Thyroid gland (tissue), 4 donors: ENCODE data around the gene PPM1H. TPM values are rescaled to one million over a fixed set of nuclear protein-coding genes. Genes with fewer than 3 reads are reported as not detected.
"Not testable (repeated sequence)": the region's sequence is repeated elsewhere in the genome, so short reads cannot be mapped to it uniquely, and the experiment has no call there.

ENCODE experiments used
- DNase-seq, 2 donors: peaks; one replicate each; pipeline ENCODE4 v3.0.0-alpha.2; 2019
- H3K27ac ChIP-seq, 3 donors: fragments of 200-600 bp; sonication (generic); 1 replicate in 2 of 3; 2 replicates in 1 of 3; pipeline ENCODE4 v1.5.1; 2016 to 2019; ENCODE audit warnings: mild to moderate bottlenecking in 1 of 3, moderate library complexity in 1 of 3
- H3K27me3 ChIP-seq: fragments of 200-600 bp; sonication (generic); one replicate; pipeline ENCODE4 v1.5.1; 2019
- H3K36me3 ChIP-seq, 2 donors: fragments of 200-600 bp; sonication (generic); one replicate each; pipeline ENCODE4 v1.5.1; 2016 to 2019
- H3K4me1 ChIP-seq, 2 donors: fragments of 200-600 bp; sonication (generic); one replicate each; pipeline ENCODE4 v1.5.1; 2017 to 2019
- H3K4me3 ChIP-seq, 3 donors: fragments of 200-600 bp; sonication (generic); replicated peaks in 1 of 3; 1 replicate in 2 of 3; 2 replicates in 1 of 3; pipeline ENCODE4 v1.5.1; 2016; ENCODE audit warnings: mild to moderate bottlenecking in 1 of 3
- H3K9me3 ChIP-seq: fragments of 200-600 bp; sonication (generic); one replicate; pipeline ENCODE4 v1.5.1; 2017
- POLR2A ChIP-seq, 2 donors: fragments of 450-650 bp; IDR thresholded peaks; one replicate each; pipeline ENCODE4 v1.6.1; 2017; ENCODE audit warnings: antibody characterized with exemption in 2 of 2, mild to moderate bottlenecking in 2 of 2, moderate library complexity in 1 of 2
- WGBS, 2 donors: methylation state at CpG; one replicate each; pipeline ENCODE4 v1.1.5; 2017; 5-methylcytosine and 5-hydroxymethylcytosine counted together
- intact Hi-C: fragments of 100-400 bp; cut with DNase I; formaldehyde crosslinking; loops from one replicate; pipeline ENCODE4 v1.15.1; 2023
- total RNA-seq, 4 donors: library from RNA; depleted of rRNA; stranded (reverse); fragments of >200 nt; gene quantifications; one replicate each; pipeline ENCODE4 v1.2.3, GENCODE V29; 2016
- TF ChIP-seq, protein P1 (sequence below), 6 experiments: fragments of 200-600 bp in 3 of 6; fragments of 450-650 bp in 3 of 6; sonication (generic) in 3 of 6; IDR thresholded peaks; one replicate each; pipeline ENCODE4 v1.5.1; 2016 to 2019; ENCODE audit warnings: antibody characterized with exemption in 6 of 6, mild to moderate bottlenecking in 2 of 6, inconsistent platforms in 1 of 6, moderate library complexity in 1 of 6

Gene PPM1H
- total RNA-seq, 4 donors from 2014 or later, result 3.9 to 12.7 (median 9.0) TPM

DNA sequence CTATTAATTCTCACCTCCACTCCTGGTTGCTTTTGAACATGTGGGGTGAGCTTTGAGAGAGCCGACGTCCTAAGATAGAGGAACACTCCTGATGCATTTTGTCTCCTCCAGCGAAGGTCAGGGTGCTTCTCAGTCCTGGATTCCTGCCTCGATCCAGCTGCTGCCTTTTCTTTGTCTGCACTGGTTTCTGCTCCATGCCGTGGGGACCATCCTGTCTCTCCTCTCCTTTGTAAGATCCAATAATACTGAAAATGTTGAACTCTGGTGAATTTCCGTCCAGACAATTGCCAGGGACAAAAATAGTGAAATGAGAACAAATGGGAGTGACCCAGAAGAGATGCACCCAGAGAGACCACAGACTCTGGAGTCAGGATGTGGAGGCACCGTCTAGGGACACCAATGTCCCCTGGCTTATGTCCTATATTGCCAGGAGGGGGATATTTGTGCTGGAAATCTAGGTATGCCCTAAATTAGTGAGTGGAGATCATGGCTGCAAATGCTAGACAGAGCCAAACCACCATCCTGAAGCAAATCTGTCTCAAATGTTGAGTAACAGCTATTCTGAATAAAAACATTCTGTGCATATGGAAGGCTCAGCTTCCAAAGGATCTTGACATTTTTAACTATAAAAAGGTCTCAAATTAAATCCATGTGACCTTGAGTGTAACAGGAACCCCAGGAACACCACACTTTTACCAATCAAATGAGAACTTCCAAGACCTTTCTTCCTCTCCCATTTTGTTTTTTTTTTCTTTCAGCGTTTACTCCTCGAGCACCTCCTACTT lies 170.9 kb downstream of the PPM1H start:
- H3K27ac ChIP-seq, result no peak overlapping the region
- no peaks in the 10 kb centered on the region for H3K9me3 ChIP-seq

DNA sequence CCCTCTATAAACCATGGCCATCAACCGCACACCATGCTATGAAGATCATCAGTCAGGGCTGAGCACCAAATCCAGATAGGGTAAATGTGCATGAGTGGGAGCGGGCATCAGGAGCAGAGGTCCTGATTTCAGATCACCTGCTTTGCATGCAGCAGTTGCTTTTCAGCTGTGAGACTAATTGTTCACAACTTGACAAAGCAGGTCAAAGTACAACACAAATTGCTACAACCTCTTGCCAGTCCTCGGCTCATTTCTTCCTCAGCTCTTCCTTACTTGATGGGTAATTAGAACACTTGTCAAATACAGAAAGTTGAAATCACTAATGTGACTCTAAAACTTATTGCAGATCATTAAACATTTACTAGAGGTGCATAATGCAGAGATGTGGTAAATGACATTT lies 171.6 kb downstream of the PPM1H start:
- intact Hi-C loops, result no loop called here
- Histone ChIP-seq H3K27me3 (no peaks in the 10 kb centered on the region), H3K4me1 (peaks cover 1 to 7% of the 10 kb centered on the region in 2 donors), H3K27ac (no peak overlapping the region), H3K9me3 (no peaks in the 10 kb centered on the region), H3K4me3 (no peak overlapping the region), H3K36me3 (no peaks in the 10 kb centered on the region)
- no peak for TF ChIP-seq POLR2A (IDR thresholded peaks at IDR 0.05)
- TF ChIP-seq, protein P1, sequence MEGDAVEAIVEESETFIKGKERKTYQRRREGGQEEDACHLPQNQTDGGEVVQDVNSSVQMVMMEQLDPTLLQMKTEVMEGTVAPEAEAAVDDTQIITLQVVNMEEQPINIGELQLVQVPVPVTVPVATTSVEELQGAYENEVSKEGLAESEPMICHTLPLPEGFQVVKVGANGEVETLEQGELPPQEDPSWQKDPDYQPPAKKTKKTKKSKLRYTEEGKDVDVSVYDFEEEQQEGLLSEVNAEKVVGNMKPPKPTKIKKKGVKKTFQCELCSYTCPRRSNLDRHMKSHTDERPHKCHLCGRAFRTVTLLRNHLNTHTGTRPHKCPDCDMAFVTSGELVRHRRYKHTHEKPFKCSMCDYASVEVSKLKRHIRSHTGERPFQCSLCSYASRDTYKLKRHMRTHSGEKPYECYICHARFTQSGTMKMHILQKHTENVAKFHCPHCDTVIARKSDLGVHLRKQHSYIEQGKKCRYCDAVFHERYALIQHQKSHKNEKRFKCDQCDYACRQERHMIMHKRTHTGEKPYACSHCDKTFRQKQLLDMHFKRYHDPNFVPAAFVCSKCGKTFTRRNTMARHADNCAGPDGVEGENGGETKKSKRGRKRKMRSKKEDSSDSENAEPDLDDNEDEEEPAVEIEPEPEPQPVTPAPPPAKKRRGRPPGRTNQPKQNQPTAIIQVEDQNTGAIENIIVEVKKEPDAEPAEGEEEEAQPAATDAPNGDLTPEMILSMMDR (IDR thresholded peaks at IDR 0.05), result no peak
- 82 to 93% methylated on average over 3 of the region's 3 CpGs for WGBS, 2 donors
- DNase-seq, result no peak

More for the DNA sequence above, 170.9 kb downstream of the PPM1H start:
- H3K4me1 ChIP-seq, result peaks cover 0 to 6% of the 10 kb centered on the region in 2 donors
- no peaks in the 10 kb centered on the region for H3K36me3 ChIP-seq
- intact Hi-C loops, result no loop called here
- H3K4me3 ChIP-seq, result no peak overlapping the region
- no peak for TF ChIP-seq POLR2A (IDR thresholded peaks at IDR 0.05)
- TF ChIP-seq, protein P1 (IDR thresholded peaks at IDR 0.05), result no peak
- no peak for DNase-seq
- WGBS, 2 donors, result 65 to 88% methylated on average over 9 of the region's 9 CpGs
- no peaks in the 10 kb centered on the region for H3K27me3 ChIP-seq

DNA sequence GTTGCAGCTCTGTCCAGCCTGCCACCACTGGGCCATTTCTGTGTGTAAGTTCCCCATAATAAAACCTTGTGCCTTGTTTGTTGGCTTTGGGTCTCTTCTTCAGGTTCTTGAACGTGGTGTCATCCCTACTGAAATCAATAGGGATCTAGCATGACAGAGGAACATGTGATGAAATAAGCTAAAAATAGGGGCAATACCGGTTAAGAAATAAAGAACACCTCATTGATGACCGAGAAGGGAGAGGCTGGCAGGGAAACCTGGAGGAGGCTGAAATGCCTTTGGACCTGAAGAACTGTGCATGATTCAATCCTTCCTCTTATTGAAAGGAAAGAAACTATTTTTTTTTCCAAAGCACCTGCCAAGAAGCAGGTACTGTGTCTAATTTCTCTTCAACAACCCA lies 172.3 kb downstream of the PPM1H start:
- no peak overlapping the region for H3K4me3 ChIP-seq
- TF ChIP-seq, protein P1 (IDR thresholded peaks at IDR 0.05), result no peak
- no peaks in the 10 kb centered on the region for H3K36me3 ChIP-seq
- intact Hi-C loops, result no loop called here
- H3K27ac ChIP-seq, result no peak overlapping the region
- WGBS, 2 donors, result 76 to 96% methylated on average over 3 of the region's 3 CpGs
- no peak for DNase-seq
- H3K27me3 ChIP-seq, result no peaks in the 10 kb centered on the region
- H3K9me3 ChIP-seq, result no peaks in the 10 kb centered on the region
- peaks cover 7 to 14% of the 10 kb centered on the region in 2 donors for H3K4me1 ChIP-seq

DNA sequence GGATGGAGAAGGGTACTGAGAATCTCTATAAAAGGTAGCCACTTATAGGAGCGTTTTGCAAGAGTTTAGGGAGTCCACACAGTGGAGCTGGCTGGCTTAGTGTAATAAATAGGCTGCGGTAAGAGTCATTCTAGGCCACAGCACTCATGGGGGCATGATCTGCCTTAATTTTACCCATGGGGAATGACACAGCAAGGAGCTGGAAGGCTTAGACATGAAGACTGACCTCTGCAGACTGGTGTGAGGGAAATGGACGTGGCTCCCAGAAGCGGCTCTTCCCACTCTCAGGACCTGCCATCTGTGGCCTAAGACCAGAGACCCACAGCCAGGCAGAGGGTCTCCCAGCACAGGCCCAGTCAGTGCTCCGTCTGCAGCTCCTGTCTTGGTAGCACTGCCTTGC lies 173.3 kb downstream of the PPM1H start:
- no peak for DNase-seq
- no peak for TF ChIP-seq POLR2A (IDR thresholded peaks at IDR 0.05)
- TF ChIP-seq, protein P1 (IDR thresholded peaks at IDR 0.05), result no peak
- no peaks in the 10 kb centered on the region for H3K27me3 ChIP-seq
- H3K4me3 ChIP-seq, result no peak overlapping the region
- H3K36me3 ChIP-seq, result no peaks in the 10 kb centered on the region
- peaks cover 11 to 15% of the 10 kb centered on the region in 2 donors for H3K4me1 ChIP-seq
- intact Hi-C loops, result no loop called here
- no peak overlapping the region for H3K27ac ChIP-seq
- 86 to 96% methylated on average over 4 to 5 of the region's 5 CpGs for WGBS, 2 donors
- no peaks in the 10 kb centered on the region for H3K9me3 ChIP-seq

DNA sequence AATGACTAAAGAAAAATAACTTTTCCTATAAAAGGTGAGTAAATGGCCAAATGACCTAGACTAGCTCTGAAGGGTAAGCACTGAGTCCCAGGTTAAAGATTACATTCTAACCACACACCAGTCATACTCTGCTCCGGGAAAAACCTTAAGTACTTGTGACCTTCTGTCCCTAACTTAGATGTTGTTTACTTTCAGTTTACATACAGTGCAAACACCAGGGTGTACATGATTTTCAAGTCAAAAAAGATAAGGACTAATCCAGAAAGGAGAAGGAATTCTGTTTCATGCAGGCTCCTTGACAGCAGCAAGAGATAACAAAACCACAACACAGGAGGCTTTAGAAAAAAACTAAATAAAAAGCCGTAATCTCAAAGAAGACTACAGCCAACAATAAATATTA lies 174.2 kb downstream of the PPM1H start:
- intact Hi-C loops, result no loop called here
- no peak overlapping the region for H3K27ac ChIP-seq
- H3K9me3 ChIP-seq, result no peaks in the 10 kb centered on the region
- H3K27me3 ChIP-seq, result no peaks in the 10 kb centered on the region
- TF ChIP-seq, protein P1 (IDR thresholded peaks at IDR 0.05), result no peak
- TF ChIP-seq POLR2A (IDR thresholded peaks at IDR 0.05), result no peak
- DNase-seq, result no peak
- H3K36me3 ChIP-seq, result no peaks in the 10 kb centered on the region
- H3K4me3 ChIP-seq, result no peak overlapping the region
- 69 to 71% methylated on average over 2 of the region's 2 CpGs for WGBS, 2 donors
- peaks cover 11 to 15% of the 10 kb centered on the region in 2 donors for H3K4me1 ChIP-seq

DNA sequence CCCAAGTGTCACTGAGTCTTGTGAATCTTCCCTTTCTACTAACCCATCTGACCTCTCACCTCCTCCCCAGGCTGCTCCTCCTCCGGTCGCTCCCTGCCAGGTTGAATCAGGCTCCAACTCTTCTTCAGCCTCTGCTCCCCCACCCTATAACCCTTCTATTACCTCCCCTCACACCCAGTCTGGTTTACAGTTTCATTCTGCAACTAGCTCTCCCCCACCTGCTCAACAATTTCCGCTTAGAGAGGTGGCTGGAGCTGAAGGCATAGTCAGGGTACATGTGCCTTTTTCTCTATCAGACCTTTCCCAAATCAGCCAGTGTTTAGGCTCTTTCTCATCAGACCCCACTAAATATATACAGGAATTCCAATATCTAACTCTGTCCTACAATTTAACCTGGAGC lies 174.6 kb downstream of the PPM1H start:
- 32 to 84% methylated on average over 3 of the region's 3 CpGs for WGBS, 2 donors
- DNase-seq, H3K27me3 ChIP-seq, H3K27ac ChIP-seq, intact Hi-C loops, H3K9me3 ChIP-seq, H3K36me3 ChIP-seq, H3K4me3 ChIP-seq: not testable (repeated sequence)
- H3K4me1 ChIP-seq, result peaks cover 11 to 15% of the 10 kb centered on the region in 2 donors
